ENCODE measurements around the gene ICAM2.

- TF ChIP-seq POLR2A (IDR thresholded peaks at IDR 0.05; ENCODE audit: low read depth, low read length) = no peak
- no peak for TF ChIP-seq CTCF (IDR thresholded peaks at IDR 0.05; ENCODE audit: extremely low read depth in 1 of 2, insufficient read depth in 1 of 2, low read depth in 1 of 2, low read length in 2 of 2)
- TF ChIP-seq EZH2 (IDR thresholded peaks at IDR 0.05; ENCODE audit: borderline replicate concordance, low read depth, low read length, severe bottlenecking) = no peak
- no peak for TF ChIP-seq MAX (IDR thresholded peaks at IDR 0.05; ENCODE audit: insufficient read depth, insufficient read length)
- TF ChIP-seq POLR2AphosphoS5 (IDR thresholded peaks at IDR 0.05; ENCODE audit: insufficient read depth, low read depth, low read length) = no peak
- TF ChIP-seq JUN (IDR thresholded peaks at IDR 0.05; ENCODE audit: borderline replicate concordance, insufficient read depth, insufficient read length, low read depth) = no peak
- no peak for TF ChIP-seq MYC (IDR thresholded peaks at IDR 0.05; ENCODE audit: low read depth, low read length)
- no peak for TF ChIP-seq GATA2 (IDR thresholded peaks at IDR 0.05; ENCODE audit: insufficient read depth, insufficient read length, low read depth, low read length)
Measured at GRCh38 chr17:63987221-63988126, 33.0 kb downstream of the ICAM2 start.
